ENCODE results near the gene CAB39.

CAB39 gene

DNA sequence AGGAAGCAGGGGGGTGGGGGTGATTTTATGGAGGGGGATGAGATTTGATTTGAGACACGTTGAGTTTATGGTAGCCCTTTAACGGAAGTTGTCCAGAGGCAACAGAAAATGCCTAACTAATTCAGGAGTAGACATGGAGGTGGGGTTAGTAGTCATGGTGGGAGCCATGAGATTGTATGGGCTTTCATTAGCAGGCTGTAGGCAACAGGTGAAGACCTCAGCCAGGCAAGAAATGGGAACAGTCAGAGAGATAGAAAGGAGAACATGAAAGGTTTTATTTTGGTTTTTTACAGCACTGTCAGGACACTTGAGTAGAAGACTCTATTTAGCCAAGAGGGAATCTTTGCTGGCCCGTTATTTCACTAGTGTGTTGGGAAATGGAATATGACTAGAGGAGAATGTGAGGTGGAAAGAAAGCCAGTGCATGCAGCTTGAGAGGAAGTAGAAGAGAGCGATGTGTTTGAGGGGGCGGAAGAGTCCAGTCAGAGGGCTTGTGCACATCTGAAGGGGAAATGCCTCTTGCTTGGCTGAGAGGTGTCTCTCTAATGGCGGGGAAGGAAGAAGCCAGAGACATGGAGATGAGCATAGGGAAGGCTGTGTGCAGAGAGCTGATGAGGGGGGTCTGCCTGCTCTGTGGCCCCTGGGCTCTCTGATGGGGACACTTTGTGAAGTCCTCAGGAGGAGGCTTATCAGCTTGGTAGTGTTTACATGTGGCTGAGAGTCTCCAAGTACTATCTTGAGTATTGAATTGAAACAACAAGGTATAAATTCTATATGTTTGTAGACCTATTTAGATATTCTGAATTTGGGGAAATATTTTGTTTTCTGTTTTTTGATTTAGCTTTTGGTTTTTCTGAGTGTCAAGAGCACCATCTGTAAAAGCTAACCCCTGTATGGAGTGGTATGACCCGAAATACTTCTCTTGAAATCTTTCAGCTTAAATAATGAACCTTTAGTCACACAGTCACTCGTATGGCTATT lies 85.2 kb downstream of the CAB39 start:
- Histone ChIP-seq H4K20me1 (ENCODE audit: insufficient read depth, low read length) (peaks cover 3% of the 10 kb centered on the region; the same call in 1 of the 2 replicates), H3K79me2 (ENCODE audit: insufficient read depth, low read length) (no peaks in the 10 kb centered on the region; the same call in 1 of the 2 replicates), H3K4me3 (ENCODE audit: low read depth in 1 of 2, low read length in 2 of 2) (no peak overlapping the region), H3K27me3 (ENCODE audit: insufficient read depth, low read length, poor library complexity) (no peaks in the 10 kb centered on the region), H3K4me1 (ENCODE audit: insufficient read depth, low read length) (no peaks in the 10 kb centered on the region), H3K9me3 (ENCODE audit: insufficient read depth, low read length, severe bottlenecking) (no peaks in the 10 kb centered on the region), H3K4me2 (ENCODE audit: insufficient read depth, low read length) (no peak overlapping the region), H3K27ac (ENCODE audit: low read length) (no peak overlapping the region), H3K36me3 (ENCODE audit: insufficient read depth, low read length) (peaks cover 57% of the 10 kb centered on the region), H2AFZ (ENCODE audit: low read depth, low read length) (no peak overlapping the region), H3K9ac (ENCODE audit: low read depth, low read length) (no peak overlapping the region)
- DNase-seq (no peak), ATAC-seq (ENCODE audit: insufficient read depth, low read depth) (no peak; the same call in 2 of the 3 replicates)
- TF ChIP-seq EZH2 (IDR thresholded peaks at IDR 0.05; ENCODE audit: borderline replicate concordance, low read depth, low read length, severe bottlenecking) (no peak), CTCF (IDR thresholded peaks at IDR 0.05; ENCODE audit: borderline replicate concordance, extremely low read depth, low read length, poor library complexity, severe bottlenecking) (no peak)

GRCh38 chr2:230798769-230799399 lies 86.2 kb downstream of the CAB39 start:
- peaks cover 3% of the 10 kb centered on the region; the same call in 1 of the 2 replicates for H4K20me1 ChIP-seq (ENCODE audit: insufficient read depth, low read length)
- H3K36me3 ChIP-seq (ENCODE audit: insufficient read depth, low read length), result peaks cover 47% of the 10 kb centered on the region
- no peaks in the 10 kb centered on the region; the same call in 1 of the 2 replicates for H3K79me2 ChIP-seq (ENCODE audit: insufficient read depth, low read length)
- H2AFZ ChIP-seq (ENCODE audit: low read depth, low read length), result no peak overlapping the region
- H3K4me2 ChIP-seq (ENCODE audit: insufficient read depth, low read length), result no peak overlapping the region
- no peak overlapping the region for H3K27ac ChIP-seq (ENCODE audit: low read length)
- no peaks in the 10 kb centered on the region for H3K27me3 ChIP-seq (ENCODE audit: insufficient read depth, low read length, poor library complexity)
- peak; percentile 44 for DNase-seq
- ATAC-seq (ENCODE audit: insufficient read depth, low read depth), result peak; percentile 86
- no peak overlapping the region for H3K4me3 ChIP-seq (ENCODE audit: low read depth in 1 of 2, low read length in 2 of 2)
- no peak overlapping the region for H3K9ac ChIP-seq (ENCODE audit: low read depth, low read length)
- H3K4me1 ChIP-seq (ENCODE audit: insufficient read depth, low read length), result no peaks in the 10 kb centered on the region
- TF ChIP-seq EZH2 (IDR thresholded peaks at IDR 0.05; ENCODE audit: borderline replicate concordance, low read depth, low read length, severe bottlenecking) (no peak), CTCF (IDR thresholded peaks at IDR 0.05; ENCODE audit: borderline replicate concordance, extremely low read depth, low read length, poor library complexity, severe bottlenecking) (peak; percentile 71)
- H3K9me3 ChIP-seq (ENCODE audit: insufficient read depth, low read length, severe bottlenecking), result no peaks in the 10 kb centered on the region

DNA sequence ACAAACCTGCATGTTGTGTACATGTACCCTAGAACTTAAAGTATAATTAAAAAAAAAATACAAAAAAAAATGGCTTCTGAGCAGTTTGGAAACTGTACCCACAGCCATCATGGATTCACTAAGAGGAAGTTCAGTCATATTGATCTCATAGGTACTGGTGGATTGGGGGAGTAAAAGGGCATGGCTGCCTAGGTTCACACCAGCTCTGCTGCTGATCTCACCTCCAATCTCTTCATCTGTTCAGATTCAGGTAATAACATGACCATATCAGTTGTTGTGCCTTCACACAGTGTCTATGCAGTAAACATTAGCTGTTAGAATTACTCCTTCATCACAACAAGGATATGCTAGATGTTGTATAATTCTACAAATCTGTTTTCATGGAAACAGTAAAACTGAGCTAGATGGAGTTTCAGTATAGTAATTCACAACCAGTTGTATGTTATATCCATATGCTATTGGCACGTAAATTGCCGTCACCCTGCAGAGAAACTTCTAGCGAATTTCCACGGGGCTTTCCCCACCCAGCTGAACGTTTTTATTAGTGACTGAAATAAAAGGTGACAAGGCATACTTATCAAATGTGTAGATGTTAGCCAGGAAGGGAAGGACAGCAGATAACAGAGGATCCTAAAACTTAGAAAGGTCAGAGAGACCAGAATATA lies 92.8 kb downstream of the CAB39 start:
- Histone ChIP-seq H3K9me3 (ENCODE audit: insufficient read depth, low read length, severe bottlenecking) (no peaks in the 10 kb centered on the region), H3K4me1 (ENCODE audit: insufficient read depth, low read length) (no peaks in the 10 kb centered on the region), H3K36me3 (ENCODE audit: insufficient read depth, low read length) (peaks cover 26% of the 10 kb centered on the region), H3K9ac (ENCODE audit: low read depth, low read length) (no peak overlapping the region), H3K79me2 (ENCODE audit: insufficient read depth, low read length) (no peaks in the 10 kb centered on the region), H3K4me3 (ENCODE audit: low read depth in 1 of 2, low read length in 2 of 2) (no peak overlapping the region), H3K27ac (ENCODE audit: low read length) (no peak overlapping the region), H4K20me1 (ENCODE audit: insufficient read depth, low read length) (no peaks in the 10 kb centered on the region), H3K27me3 (ENCODE audit: insufficient read depth, low read length, poor library complexity) (no peaks in the 10 kb centered on the region), H3K4me2 (ENCODE audit: insufficient read depth, low read length) (no peak overlapping the region), H2AFZ (ENCODE audit: low read depth, low read length) (no peak overlapping the region)
- TF ChIP-seq CTCF (IDR thresholded peaks at IDR 0.05; ENCODE audit: borderline replicate concordance, extremely low read depth, low read length, poor library complexity, severe bottlenecking), result no peak
- no peak for TF ChIP-seq EZH2 (IDR thresholded peaks at IDR 0.05; ENCODE audit: borderline replicate concordance, low read depth, low read length, severe bottlenecking)
- DNase-seq (no peak), ATAC-seq (ENCODE audit: insufficient read depth, low read depth) (no peak)
